Gastroesophageal sphincter (tissue), 4 donors: ENCODE results near the gene TATDN2. TPM values are rescaled to one million over a fixed set of nuclear protein-coding genes. Genes with fewer than 3 reads are reported as not detected.

Source experiments
- ATAC-seq: fragments of 150-250 bp; one replicate; pipeline ENCODE4 v1.9.1; 2016; ENCODE audit warnings: mild to moderate bottlenecking, moderate library complexity
- H3K27ac ChIP-seq, 4 donors: fragments of 200-600 bp; sonication (generic) in 3 of 4; 1 replicate in 3 of 4; 2 replicates in 1 of 4; pipeline ENCODE4 v1.5.1; 2016 to 2019
- H3K27me3 ChIP-seq: fragments of 200-600 bp; sonication (generic); one replicate; pipeline ENCODE4 v1.5.1; 2019
- H3K36me3 ChIP-seq, 2 donors: fragments of 200-600 bp; sonication (generic); one replicate each; pipeline ENCODE4 v1.5.1; 2019; ENCODE audit warnings: control low read depth in 1 of 2
- H3K4me1 ChIP-seq, 3 donors: fragments of 200-600 bp; sonication (generic); 1 replicate in 2 of 3; 2 replicates in 1 of 3; pipeline ENCODE4 v1.5.1; 2016 to 2019; ENCODE audit warnings: control low read depth in 2 of 3
- H3K4me3 ChIP-seq, 2 donors: fragments of 200-600 bp; sonication (generic); one replicate each; pipeline ENCODE4 v1.5.1; 2019; ENCODE audit warnings: mild to moderate bottlenecking in 1 of 2, moderate library complexity in 1 of 2
- H3K9me3 ChIP-seq, 3 donors: fragments of 200-600 bp; sonication (generic); one replicate each; pipeline ENCODE4 v1.5.1; 2017 to 2019; ENCODE audit warnings: control low read depth in 2 of 3
- EP300 ChIP-seq: sonication (generic); formaldehyde crosslinking; IDR thresholded peaks from one replicate; pipeline ENCODE4 v1.6.1; 2017; ENCODE audit warnings: antibody characterized with exemption, mild to moderate bottlenecking
- POLR2A ChIP-seq, 2 donors: fragments of 450-650 bp; IDR thresholded peaks; one replicate each; pipeline ENCODE4 v1.6.1; 2017; ENCODE audit warnings: antibody characterized with exemption in 2 of 2, mild to moderate bottlenecking in 2 of 2, moderate library complexity in 1 of 2
- POLR2AphosphoS5 ChIP-seq: sonication (generic); formaldehyde crosslinking; IDR thresholded peaks from one replicate; pipeline ENCODE4 v1.6.1; 2017; ENCODE audit warnings: antibody characterized with exemption
- WGBS, 2 donors: methylation state at CpG; one replicate each; pipeline ENCODE4 v1.1.5; 2018; ENCODE audit warnings: low coverage in 1 of 2; 5-methylcytosine and 5-hydroxymethylcytosine counted together
- total RNA-seq, 4 donors: library from RNA; depleted of rRNA; stranded (reverse); fragments of >200 nt; gene quantifications; one replicate each; pipeline ENCODE4 v1.1.0, GENCODE V29; 2016
- TF ChIP-seq, protein P1 (sequence below), 4 experiments: fragments of 200-600 bp in 2 of 4; fragments of 450-650 bp in 2 of 4; sonication (generic) in 1 of 4; IDR thresholded peaks; one replicate each; pipeline ENCODE4 v1.5.1; 2017 to 2019; ENCODE audit warnings: antibody characterized with exemption in 4 of 4, mild to moderate bottlenecking in 2 of 4, moderate library complexity in 2 of 4

TATDN2 gene
- total RNA-seq, 4 donors from 2014 or later: 10.0 to 28.4 (median 22.6) TPM

- no peak overlapping the region for H3K27ac ChIP-seq
- H3K9me3 ChIP-seq: no peaks in the 10 kb centered on the region
- no peaks in the 10 kb centered on the region for H3K4me1 ChIP-seq
- H3K36me3 ChIP-seq: peaks cover 0 to 90% of the 10 kb centered on the region in 2 donors
- no peaks in the 10 kb centered on the region for H3K27me3 ChIP-seq
- H3K4me3 ChIP-seq: no peak overlapping the region
- ATAC-seq: no peak
- TF ChIP-seq, protein P1, sequence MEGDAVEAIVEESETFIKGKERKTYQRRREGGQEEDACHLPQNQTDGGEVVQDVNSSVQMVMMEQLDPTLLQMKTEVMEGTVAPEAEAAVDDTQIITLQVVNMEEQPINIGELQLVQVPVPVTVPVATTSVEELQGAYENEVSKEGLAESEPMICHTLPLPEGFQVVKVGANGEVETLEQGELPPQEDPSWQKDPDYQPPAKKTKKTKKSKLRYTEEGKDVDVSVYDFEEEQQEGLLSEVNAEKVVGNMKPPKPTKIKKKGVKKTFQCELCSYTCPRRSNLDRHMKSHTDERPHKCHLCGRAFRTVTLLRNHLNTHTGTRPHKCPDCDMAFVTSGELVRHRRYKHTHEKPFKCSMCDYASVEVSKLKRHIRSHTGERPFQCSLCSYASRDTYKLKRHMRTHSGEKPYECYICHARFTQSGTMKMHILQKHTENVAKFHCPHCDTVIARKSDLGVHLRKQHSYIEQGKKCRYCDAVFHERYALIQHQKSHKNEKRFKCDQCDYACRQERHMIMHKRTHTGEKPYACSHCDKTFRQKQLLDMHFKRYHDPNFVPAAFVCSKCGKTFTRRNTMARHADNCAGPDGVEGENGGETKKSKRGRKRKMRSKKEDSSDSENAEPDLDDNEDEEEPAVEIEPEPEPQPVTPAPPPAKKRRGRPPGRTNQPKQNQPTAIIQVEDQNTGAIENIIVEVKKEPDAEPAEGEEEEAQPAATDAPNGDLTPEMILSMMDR (IDR thresholded peaks at IDR 0.05): no peak
- TF ChIP-seq EP300 (no peak), POLR2AphosphoS5 (no peak), POLR2A (IDR thresholded peaks at IDR 0.05) (no peak)
- WGBS, 2 donors: 71 to 75% methylated on average over 1 to 3 of the region's 5 CpGs
Measured at GRCh38 chr3:10280177-10280529, 31.9 kb downstream of the TATDN2 start.

- no peak for ATAC-seq
- Histone ChIP-seq H3K36me3 (peaks cover 0 to 89% of the 10 kb centered on the region in 2 donors), H3K4me1 (no peaks in the 10 kb centered on the region), H3K27ac (no peak overlapping the region), H3K27me3 (no peaks in the 10 kb centered on the region), H3K4me3 (no peak overlapping the region), H3K9me3 (no peaks in the 10 kb centered on the region)
- 69 to 84% methylated on average over 4 to 5 of the region's 6 CpGs for WGBS, 2 donors
- TF ChIP-seq POLR2AphosphoS5: no peak
- TF ChIP-seq, protein P1 (IDR thresholded peaks at IDR 0.05): no peak
- no peak for TF ChIP-seq EP300
- TF ChIP-seq POLR2A (IDR thresholded peaks at IDR 0.05): no peak
Measured at GRCh38 chr3:10280571-10280970, 32.3 kb downstream of the TATDN2 start.

GRCh38 chr3:10281951-10282350, 33.7 kb downstream of the TATDN2 start:
- no peak for TF ChIP-seq POLR2AphosphoS5
- Histone ChIP-seq H3K9me3 (no peaks in the 10 kb centered on the region), H3K27me3 (no peaks in the 10 kb centered on the region), H3K36me3 (peaks cover 0 to 87% of the 10 kb centered on the region in 2 donors), H3K4me3 (no peak overlapping the region), H3K4me1 (no peaks in the 10 kb centered on the region), H3K27ac (no peak overlapping the region)
- WGBS, 2 donors: 67 to 81% methylated on average over 3 of the region's 5 CpGs
- no peak for ATAC-seq

- WGBS, 2 donors: 24 to 49% methylated on average over 2 to 3 of the region's 5 CpGs
- no peaks in the 10 kb centered on the region for H3K9me3 ChIP-seq
Measured at GRCh38 chr3:10283638-10284037, 35.4 kb downstream of the TATDN2 start.

DNA sequence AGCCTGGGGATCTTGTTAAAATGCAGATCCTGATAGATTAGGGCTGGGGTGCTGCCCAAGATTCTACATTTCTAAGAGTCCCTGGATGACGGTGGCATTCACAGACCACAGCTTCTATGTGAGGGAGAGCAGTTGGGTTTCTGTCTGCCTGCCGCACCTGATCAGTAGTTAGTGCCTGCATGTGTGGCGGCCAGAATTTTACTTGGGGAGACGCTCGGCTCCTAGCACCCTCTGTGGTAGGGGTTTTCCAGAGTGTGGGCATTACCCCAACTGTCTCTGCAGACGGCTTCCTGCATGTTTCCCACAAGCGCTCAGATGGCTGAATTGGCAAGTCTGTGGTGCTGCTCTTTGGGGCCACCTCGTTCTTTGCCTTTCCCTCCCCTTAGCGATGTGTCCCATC, 36.2 kb downstream of the TATDN2 start:
- TF ChIP-seq POLR2AphosphoS5 (no peak), EP300 (no peak), POLR2A (IDR thresholded peaks at IDR 0.05) (no peak)
- TF ChIP-seq, protein P1 (IDR thresholded peaks at IDR 0.05): no peak

More at GRCh38 chr3:10283638-10284037, 35.4 kb downstream of the TATDN2 start:
- peaks cover 0 to 78% of the 10 kb centered on the region in 2 donors for H3K36me3 ChIP-seq
- no peak overlapping the region for H3K27ac ChIP-seq
- no peak for ATAC-seq
- no peaks in the 10 kb centered on the region for H3K4me1 ChIP-seq
- TF ChIP-seq, protein P1 (IDR thresholded peaks at IDR 0.05): no peak
- TF ChIP-seq POLR2A (IDR thresholded peaks at IDR 0.05) (no peak), POLR2AphosphoS5 (no peak), EP300 (no peak)
- H3K4me3 ChIP-seq: no peak overlapping the region
- H3K27me3 ChIP-seq: no peaks in the 10 kb centered on the region

More for the DNA sequence above, 36.2 kb downstream of the TATDN2 start:
- WGBS, 2 donors: 82 to 88% methylated on average over 2 to 4 of the region's 9 CpGs
- no peak overlapping the region for H3K27ac ChIP-seq
- H3K27me3 ChIP-seq: no peaks in the 10 kb centered on the region
- H3K4me3 ChIP-seq: no peak overlapping the region
- peaks cover 0 to 76% of the 10 kb centered on the region in 2 donors for H3K36me3 ChIP-seq
- no peaks in the 10 kb centered on the region for H3K9me3 ChIP-seq
- H3K4me1 ChIP-seq: no peaks in the 10 kb centered on the region
- ATAC-seq: no peak
